ENCODE results near the gene CACNA2D3. TPM values are rescaled to one million over a fixed set of nuclear protein-coding genes. Genes with fewer than 3 reads are reported as not detected.
A peak's percentile ranks its signal among the peaks of the same experiment; 100 is the strongest.

Gene CACNA2D3
- total RNA-seq, 1 experiment from 2014 or later, result not detected

- DNase-seq (ENCODE audit: low spot score), result peak; percentile 76
- in situ Hi-C loops (cut with HindIII; ENCODE audit: low sequenced_read_pairs), result no loop called here
Measured at GRCh38 chr3:54853573-54854404, 731.4 kb downstream of the CACNA2D3 start.

GRCh38 chr3:54856271-54856670 is 733.9 kb downstream of the CACNA2D3 start:
- in situ Hi-C loops (cut with HindIII; ENCODE audit: low sequenced_read_pairs), result no loop called here
- peak; percentile 50 for DNase-seq (ENCODE audit: low spot score)

GRCh38 chr3:54857343-54857742 is 735.0 kb downstream of the CACNA2D3 start:
- DNase-seq (ENCODE audit: low spot score), result no peak
- in situ Hi-C loops (cut with HindIII; ENCODE audit: low sequenced_read_pairs), result no loop called here

GRCh38 chr3:54858093-54858785 is 735.9 kb downstream of the CACNA2D3 start:
- DNase-seq (ENCODE audit: low spot score), result no peak
- in situ Hi-C loops (cut with HindIII; ENCODE audit: low sequenced_read_pairs), result no loop called here

- DNase-seq (ENCODE audit: low spot score), result no peak
- in situ Hi-C loops (cut with HindIII; ENCODE audit: low sequenced_read_pairs), result no loop called here
Measured at GRCh38 chr3:54859184-54859583, 736.8 kb downstream of the CACNA2D3 start.

GRCh38 chr3:54861248-54862067 is 739.1 kb downstream of the CACNA2D3 start:
- no peak for DNase-seq (ENCODE audit: low spot score)
- in situ Hi-C loops (cut with HindIII; ENCODE audit: low sequenced_read_pairs), result no loop called here

GRCh38 chr3:54862526-54862925 is 740.2 kb downstream of the CACNA2D3 start:
- no peak for DNase-seq (ENCODE audit: low spot score)
- in situ Hi-C loops (cut with HindIII; ENCODE audit: low sequenced_read_pairs), result no loop called here

- in situ Hi-C loops (cut with HindIII; ENCODE audit: low sequenced_read_pairs), result no loop called here
- no peak for DNase-seq (ENCODE audit: low spot score)
Measured at GRCh38 chr3:54863366-54863765, 741.0 kb downstream of the CACNA2D3 start.

- in situ Hi-C loops (cut with HindIII; ENCODE audit: low sequenced_read_pairs), result no loop called here
- no peak for DNase-seq (ENCODE audit: low spot score)
Measured at GRCh38 chr3:54863786-54864185, 741.4 kb downstream of the CACNA2D3 start.

- DNase-seq (ENCODE audit: low spot score), result no peak
- in situ Hi-C loops (cut with HindIII; ENCODE audit: low sequenced_read_pairs), result no loop called here
Measured at GRCh38 chr3:54865316-54865715, 743.0 kb downstream of the CACNA2D3 start.

- in situ Hi-C loops (cut with HindIII; ENCODE audit: low sequenced_read_pairs), result no loop called here
- DNase-seq (ENCODE audit: low spot score), result no peak
Measured at GRCh38 chr3:54866251-54866650, 743.9 kb downstream of the CACNA2D3 start.

- in situ Hi-C loops (cut with HindIII; ENCODE audit: low sequenced_read_pairs), result no loop called here
- peak; percentile 33 for DNase-seq (ENCODE audit: low spot score)
Measured at GRCh38 chr3:54870423-54870822, 748.1 kb downstream of the CACNA2D3 start.

GRCh38 chr3:54871867-54872266 is 749.5 kb downstream of the CACNA2D3 start:
- in situ Hi-C loops (cut with HindIII; ENCODE audit: low sequenced_read_pairs), result no loop called here

GRCh38 chr3:54873059-54874010 is 751.0 kb downstream of the CACNA2D3 start:
- DNase-seq (ENCODE audit: low spot score), result no peak
- in situ Hi-C loops (cut with HindIII; ENCODE audit: low sequenced_read_pairs), result no loop called here

More at GRCh38 chr3:54871867-54872266, 749.5 kb downstream of the CACNA2D3 start:
- DNase-seq (ENCODE audit: low spot score), result no peak

GRCh38 chr3:54874816-54875556 is 752.6 kb downstream of the CACNA2D3 start:
- DNase-seq (ENCODE audit: low spot score), result no peak
- in situ Hi-C loops (cut with HindIII; ENCODE audit: low sequenced_read_pairs), result no loop called here

- no peak for DNase-seq (ENCODE audit: low spot score)
- in situ Hi-C loops (cut with HindIII; ENCODE audit: low sequenced_read_pairs), result no loop called here
Measured at GRCh38 chr3:54875596-54876268, 753.4 kb downstream of the CACNA2D3 start.

GRCh38 chr3:54876694-54877093 is 754.3 kb downstream of the CACNA2D3 start:
- no peak for DNase-seq (ENCODE audit: low spot score)
- in situ Hi-C loops (cut with HindIII; ENCODE audit: low sequenced_read_pairs), result no loop called here
